Body of pancreas (tissue), 4 donors: ENCODE data around the gene KCNK17. TPM values are rescaled to one million over a fixed set of nuclear protein-coding genes. Genes with fewer than 3 reads are reported as not detected.
A peak's percentile ranks its signal among the peaks of the same experiment; 100 is the strongest.

Experiments used
- ATAC-seq: fragments of 150-250 bp; one replicate; pipeline ENCODE4 v1.9.1; 2016
- DNase-seq, 4 donors: peaks; one replicate each; pipeline ENCODE4 v3.0.0-alpha.2; 2019
- H3K27ac ChIP-seq, 4 donors: fragments of 200-600 bp; sonication (generic); 1 replicate in 3 of 4; 2 replicates in 1 of 4; pipeline versions ENCODE4 v1.5.1 to v1.6.1; 2016 to 2019; ENCODE audit warnings: mild to moderate bottlenecking in 1 of 4, mixed read lengths in 1 of 4, moderate library complexity in 1 of 4
- H3K27me3 ChIP-seq, 2 donors: fragments of 200-600 bp; sonication (generic); one replicate each; pipeline ENCODE4 v1.6.0; 2016; ENCODE audit warnings: mild to moderate bottlenecking in 1 of 2
- H3K36me3 ChIP-seq, 2 donors: fragments of 200-600 bp; sonication (generic); replicated peaks in 1 of 2; 2 replicates each; pipeline ENCODE4 v1.5.1; 2016; ENCODE audit warnings: low read depth in 2 of 2; ENCODE audit not compliant: insufficient read depth in 1 of 2
- H3K4me1 ChIP-seq: fragments of 200-600 bp; sonication (generic); one replicate; pipeline ENCODE4 v1.6.0; 2016
- H3K4me3 ChIP-seq, 2 donors: fragments of 200-600 bp; sonication (generic); 1 replicate in 1 of 2; 2 replicates in 1 of 2; pipeline ENCODE4 v1.5.1; 2016 to 2019
- H3K9me3 ChIP-seq, 3 donors: fragments of 200-600 bp; sonication (generic); 1 replicate in 2 of 3; 2 replicates in 1 of 3; pipeline ENCODE4 v1.5.1; 2016
- CTCF ChIP-seq, 7 experiments: fragments of 450-650 bp in 4 of 7; fragments of 200-600 bp in 3 of 7; sonication (generic) in 3 of 7; IDR thresholded peaks; one replicate each; pipeline ENCODE4 v1.5.1; 2016 to 2019; ENCODE audit warnings: antibody characterized with exemption in 7 of 7
- POLR2A ChIP-seq, 3 donors: fragments of 450-650 bp; IDR thresholded peaks; one replicate each; pipeline ENCODE4 v1.6.1; 2016; ENCODE audit warnings: antibody characterized with exemption in 3 of 3, mild to moderate bottlenecking in 2 of 3
- WGBS, 2 donors: methylation state at CpG; one replicate each; pipeline ENCODE4 v1.1.5; 2017; 5-methylcytosine and 5-hydroxymethylcytosine counted together
- intact Hi-C: fragments of 100-400 bp; cut with DNase I; formaldehyde crosslinking; loops from one replicate; pipeline ENCODE4 v1.15.1; 2023
- total RNA-seq, 2 donors: library from RNA; depleted of rRNA; stranded (reverse); fragments of >200 nt; gene quantifications; one replicate each; pipeline ENCODE4 v1.1.0, GENCODE V29; 2016

Gene KCNK17
- total RNA-seq, 2 donors from 2014 or later: 1.6 to 2.3 TPM

DNA sequence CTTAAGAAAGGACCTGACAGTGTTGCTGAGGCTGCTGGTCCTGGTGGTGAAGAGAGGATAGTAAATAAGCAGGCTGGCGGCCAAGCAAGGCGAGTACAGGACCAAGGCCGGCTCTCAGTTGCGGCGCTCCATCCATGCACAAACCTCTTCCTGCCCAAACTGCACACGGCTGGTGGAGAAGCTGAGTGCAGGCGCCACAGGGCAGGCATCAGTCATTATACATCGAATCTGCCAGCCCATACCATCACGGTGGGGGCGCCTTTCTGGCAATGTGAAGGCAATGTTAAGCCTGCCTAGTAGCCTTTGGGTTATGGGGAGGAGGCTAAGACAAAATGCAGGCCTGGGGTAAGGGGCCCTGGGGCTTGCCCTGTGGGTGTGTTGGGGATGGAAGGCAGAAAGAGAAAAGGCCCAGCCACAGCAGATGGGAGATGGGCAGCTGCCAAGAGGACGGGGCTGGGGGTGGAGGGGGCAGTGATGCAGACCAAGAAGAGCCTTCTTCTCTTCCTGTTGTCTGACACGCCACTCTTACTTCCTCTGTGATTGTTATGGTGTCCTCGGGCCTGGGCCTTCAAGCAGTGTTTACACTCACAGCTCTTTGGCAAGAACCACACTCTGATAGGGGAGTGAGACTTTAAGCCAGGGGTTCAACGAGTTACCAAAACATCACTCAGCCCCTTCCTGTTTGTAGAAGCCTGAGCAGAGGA, 28.6 kb upstream of the KCNK17 start:
- intact Hi-C loops: no loop called here
- TF ChIP-seq CTCF (IDR thresholded peaks at IDR 0.05): no peak
- no peak for TF ChIP-seq POLR2A (IDR thresholded peaks at IDR 0.05)
- ATAC-seq (no peak), DNase-seq (peak in 1 of 4 donors; percentile 33)
- Histone ChIP-seq H3K36me3 (no peaks in the 10 kb centered on the region), H3K27ac (peak overlapping the region in 1 of 4 donors; percentile 14), H3K27me3 (no peaks in the 10 kb centered on the region), H3K4me3 (no peak overlapping the region), H3K9me3 (no peaks in the 10 kb centered on the region), H3K4me1 (peaks cover 30% of the 10 kb centered on the region)
- 55 to 56% methylated on average over 14 of the region's 14 CpGs for WGBS, 2 donors

DNA sequence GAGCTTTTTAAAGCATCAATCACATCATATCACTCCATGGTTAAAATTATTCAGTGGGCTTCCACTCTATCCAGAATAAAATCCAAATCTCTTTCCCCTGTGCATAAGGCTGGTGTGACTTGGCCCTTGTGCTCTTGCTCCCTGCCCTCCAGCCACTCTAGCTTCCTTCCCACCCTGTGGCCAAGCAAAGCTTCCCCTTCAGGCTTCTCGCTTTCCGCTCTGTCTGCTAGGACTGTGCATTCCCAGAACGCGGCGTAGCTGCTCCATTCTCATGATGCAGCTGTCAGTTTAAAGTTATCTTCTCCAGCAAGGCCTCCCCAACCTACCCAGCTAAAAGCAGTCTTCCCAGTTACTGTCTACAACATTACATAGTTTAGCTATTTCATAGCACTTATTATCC, 27.7 kb upstream of the KCNK17 start:
- no peaks in the 10 kb centered on the region for H3K9me3 ChIP-seq
- WGBS, 2 donors: 62 to 93% methylated on average over 5 of the region's 5 CpGs
- H3K4me1 ChIP-seq: peaks cover 30% of the 10 kb centered on the region
- H3K27ac ChIP-seq: no peak overlapping the region
- ATAC-seq (no peak), DNase-seq (no peak)
- intact Hi-C loops: no loop called here
- H3K4me3 ChIP-seq: no peak overlapping the region
- no peaks in the 10 kb centered on the region for H3K27me3 ChIP-seq
- no peaks in the 10 kb centered on the region for H3K36me3 ChIP-seq
- TF ChIP-seq CTCF (IDR thresholded peaks at IDR 0.05) (no peak), POLR2A (IDR thresholded peaks at IDR 0.05) (no peak)

- H3K36me3 ChIP-seq: no peaks in the 10 kb centered on the region
- 77 to 91% methylated on average over 3 of the region's 3 CpGs for WGBS, 2 donors
- intact Hi-C loops: no loop called here
Measured at GRCh38 chr6:39341352-39341751, 27.1 kb upstream of the KCNK17 start.

DNA sequence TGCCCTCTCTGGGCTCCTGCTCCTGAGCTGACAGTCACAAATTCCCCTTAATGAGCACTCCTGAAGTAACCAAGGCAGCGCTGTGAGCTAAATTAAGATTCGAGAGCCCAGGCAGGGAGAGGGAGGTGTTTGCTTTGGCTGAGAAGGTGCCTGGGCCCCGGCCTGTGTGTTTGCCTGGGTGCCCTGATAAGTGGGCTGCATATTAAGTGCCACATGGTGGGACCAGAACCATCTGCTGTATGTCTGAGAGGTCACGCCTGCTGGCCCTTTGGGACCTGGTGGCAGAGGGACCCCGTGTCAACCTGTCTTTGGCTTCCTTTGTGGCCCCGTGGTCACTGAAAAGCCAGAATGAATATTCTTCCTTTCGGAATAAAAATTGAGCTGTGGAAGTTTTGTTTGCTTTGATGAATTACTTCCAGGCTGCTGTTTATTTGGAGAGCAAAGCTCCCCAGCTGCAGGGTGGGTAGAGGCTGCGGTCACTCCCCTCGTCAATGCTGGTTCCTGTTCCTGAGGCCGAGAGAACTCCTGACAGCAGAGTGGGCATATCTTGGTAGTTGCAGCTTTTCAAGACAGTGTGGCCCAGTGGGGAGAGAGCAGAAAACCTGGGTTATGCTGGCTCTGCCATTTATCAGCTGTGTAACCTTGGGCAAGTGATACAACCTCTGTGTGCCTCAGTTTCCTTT, 25.8 kb upstream of the KCNK17 start:
- intact Hi-C loops: no loop called here
- DNase-seq: peak; percentile 53 to 85 (median 78)
- Histone ChIP-seq H3K4me1 (peaks cover 30% of the 10 kb centered on the region), H3K9me3 (no peaks in the 10 kb centered on the region), H3K27ac (peak overlapping the region; percentile 25 to 65 (median 59)), H3K4me3 (no peak overlapping the region), H3K27me3 (no peaks in the 10 kb centered on the region), H3K36me3 (no peaks in the 10 kb centered on the region)
- no peak for TF ChIP-seq POLR2A (IDR thresholded peaks at IDR 0.05)
- no peak for TF ChIP-seq CTCF (IDR thresholded peaks at IDR 0.05)
- peak; percentile 75 for ATAC-seq
- WGBS, 2 donors: 12 to 26% methylated on average over 5 to 10 of the region's 10 CpGs

More at GRCh38 chr6:39341352-39341751, 27.1 kb upstream of the KCNK17 start:
- no peaks in the 10 kb centered on the region for H3K9me3 ChIP-seq
- H3K27ac ChIP-seq: no peak overlapping the region
- H3K4me3 ChIP-seq: no peak overlapping the region
- no peak for DNase-seq
- peaks cover 30% of the 10 kb centered on the region for H3K4me1 ChIP-seq
- ATAC-seq: no peak
- H3K27me3 ChIP-seq: no peaks in the 10 kb centered on the region
- no peak for TF ChIP-seq CTCF (IDR thresholded peaks at IDR 0.05)
- no peak for TF ChIP-seq POLR2A (IDR thresholded peaks at IDR 0.05)
